ENCODE data around the gene B4GALT1.

- TF ChIP-seq CTCF (IDR thresholded peaks at IDR 0.05) (no peak), POLR2A (IDR thresholded peaks at IDR 0.05) (no peak)
Measured at GRCh38 chr9:33129886-33130881, 37.0 kb downstream of the B4GALT1 start.

Measured in thyroid gland (tissue), 4 donors.